Frontal cortex (tissue), 4 donors: ENCODE results near the gene ODAD3. TPM values are rescaled to one million over a fixed set of nuclear protein-coding genes. Genes with fewer than 3 reads are reported as not detected.
A peak's percentile ranks its signal among the peaks of the same experiment; 100 is the strongest.
"Not testable (repeated sequence)": the region's sequence is repeated elsewhere in the genome, so short reads cannot be mapped to it uniquely, and the experiment has no call there.

Experiments
- DNase-seq, 2 donors: peaks; one replicate each; pipeline ENCODE4 v3.0.0; 2012; ENCODE audit warnings: low spot score in 2 of 2
- FAIRE-seq: peaks from 2 replicates; lab custom pipeline; 2012; peaks lifted over from hg19 to GRCh38; lab: Jason Lieb, UNC
- total RNA-seq: library from RNA; depleted of rRNA; stranded (reverse); fragments of >200 nt; gene quantifications from one replicate; pipeline ENCODE4 v1.2.3, GENCODE V29; 2014
- donor health status: control.
- donor health status: control.
- donor health status: control.

The ODAD3 gene
- total RNA-seq, 1 donor from 2014 or later = 0.41 TPM

- peak; percentile 89 to 93 for DNase-seq
- no peak for FAIRE-seq
These were observed 11.9 kb upstream of the ODAD3 start for GRCh38 chr19:11446652-11447301.

GRCh38 chr19:11446271-11446651, 11.3 kb upstream of the ODAD3 start:
- no peak for FAIRE-seq
- peak in 1 of 2 donors; percentile 34 for DNase-seq

GRCh38 chr19:11445141-11445540, 10.2 kb upstream of the ODAD3 start:
- no peak for FAIRE-seq
- DNase-seq = no peak

GRCh38 chr19:11444059-11444458, 9.1 kb upstream of the ODAD3 start:
- FAIRE-seq = no peak

GRCh38 chr19:11437955-11438354, 3.0 kb upstream of the ODAD3 start:
- FAIRE-seq (no peak), DNase-seq (no peak)

More at GRCh38 chr19:11444059-11444458, 9.1 kb upstream of the ODAD3 start:
- no peak for DNase-seq

- FAIRE-seq = no peak
- DNase-seq = peak in 1 of 2 donors; percentile 30
These were observed 952 bp upstream of the ODAD3 start for GRCh38 chr19:11435833-11436313.

- DNase-seq (no peak), FAIRE-seq (no peak)
These were observed 241 bp downstream of the ODAD3 start for GRCh38 chr19:11434703-11435056.

GRCh38 chr19:11433526-11433925, 1.4 kb downstream of the ODAD3 start:
- not testable (repeated sequence) for DNase-seq, FAIRE-seq

GRCh38 chr19:11426656-11427055, 8.3 kb downstream of the ODAD3 start:
- DNase-seq = no peak
- FAIRE-seq = no peak

GRCh38 chr19:11425719-11426457, 9.0 kb downstream of the ODAD3 start:
- DNase-seq = no peak
- no peak for FAIRE-seq

GRCh38 chr19:11423791-11424181, 11.1 kb downstream of the ODAD3 start:
- DNase-seq (no peak), FAIRE-seq (no peak)

GRCh38 chr19:11423164-11423790, 11.6 kb downstream of the ODAD3 start:
- FAIRE-seq = no peak
- DNase-seq = no peak

- FAIRE-seq = no peak
- peak; percentile 68 to 80 for DNase-seq
These were observed 12.5 kb downstream of the ODAD3 start for GRCh38 chr19:11422163-11423065.

- DNase-seq (peak in 1 of 2 donors; percentile 72), FAIRE-seq (no peak)
These were observed 13.4 kb downstream of the ODAD3 start for GRCh38 chr19:11421371-11422098.

- FAIRE-seq (no peak), DNase-seq (peak in 1 of 2 donors; percentile 60)
These were observed 14.2 kb downstream of the ODAD3 start for GRCh38 chr19:11420429-11421370.

GRCh38 chr19:11418549-11419506, 16.1 kb downstream of the ODAD3 start, which contains the start of gene RGL3:
TSS of gene RGL3 (minus strand) at chr19:11419314. CDS start at chr19:11419278, 36 bp downstream.
- peak in 1 of 2 donors; percentile 55 for DNase-seq

GRCh38 chr19:11418094-11418548, 16.8 kb downstream of the ODAD3 start:
- no peak for FAIRE-seq
- DNase-seq = no peak

More at GRCh38 chr19:11418549-11419506, 16.1 kb downstream of the ODAD3 start, which contains the start of gene RGL3:
- no peak for FAIRE-seq
